ENCODE data around the gene UNC13D. TPM values are rescaled to one million over a fixed set of nuclear protein-coding genes. Genes with fewer than 3 reads are reported as not detected.

The UNC13D gene
- total and polyA plus RNA-seq, 9 of the 15 experiments (the other 6 are each of a cell fraction or from before 2014, with no cell fraction given) = 0.86 to 244 (median 69.2) TPM

GRCh38 chr17:75783069-75783783 is 61.0 kb downstream of the UNC13D start (continued):
- TF ChIP-seq HMGXB4 (CRISPR knock-in tag; IDR thresholded peaks at IDR 0.05) (no peak), PRMT5 (CRISPR knock-in tag; IDR thresholded peaks at IDR 0.05) (no peak), DEAF1 (CRISPR knock-in tag; IDR thresholded peaks at IDR 0.05) (peak; percentile 41; the same call in 1 of the 2 replicates), MTA3 (IDR thresholded peaks at IDR 0.05; ENCODE audit: borderline replicate concordance) (no peak), BRCA1 (IDR thresholded peaks at IDR 0.05) (no peak), BRCA1 (CRISPR knock-in tag; IDR thresholded peaks at IDR 0.05) (no peak), RFX5 (IDR thresholded peaks at IDR 0.05; ENCODE audit: low read depth, low read length) (no peak), PTRF (tag; IDR thresholded peaks at IDR 0.05) (0 out of 2 replicates have a peak, but pooled peaks have one; percentile 38), KDM5B (IDR thresholded peaks at IDR 0.05; ENCODE audit: insufficient replicate concordance, low read depth, low read length) (no peak), SMARCA5 (IDR thresholded peaks at IDR 0.05) (peak; percentile 14; the same call in 1 of the 2 replicates), ARID1B (IDR thresholded peaks at IDR 0.05) (0 out of 2 replicates have a peak, but pooled peaks have one; percentile 15), HMG20B (CRISPR knock-in tag; IDR thresholded peaks at IDR 0.05) (no peak), MED1 (CRISPR knock-in tag; IDR thresholded peaks at IDR 0.05; ENCODE audit: borderline replicate concordance) (no peak), FOXK1 (CRISPR knock-in tag; IDR thresholded peaks at IDR 0.05; ENCODE audit: borderline replicate concordance) (no peak), ZBTB12 (CRISPR knock-in tag; IDR thresholded peaks at IDR 0.05) (no peak), NR2C1 (IDR thresholded peaks at IDR 0.05) (no peak), NR2C1 (tag; IDR thresholded peaks at IDR 0.05) (no peak), ZNF76 (CRISPR knock-in tag; IDR thresholded peaks at IDR 0.05; ENCODE audit: borderline replicate concordance) (no peak), L3MBTL2 (IDR thresholded peaks at IDR 0.05) (no peak), KLF13 (tag; IDR thresholded peaks at IDR 0.05; ENCODE audit: borderline replicate concordance, low read depth) (no peak), HDAC3 (IDR thresholded peaks at IDR 0.05; ENCODE audit: borderline replicate concordance, partially characterized antibody) (peak; percentile 65), ZBTB17 (CRISPR knock-in tag; IDR thresholded peaks at IDR 0.05) (no peak), ZNF41 (CRISPR knock-in tag; conservative IDR thresholded peaks at IDR 0.05) (no peak), POLR2H (tag; IDR thresholded peaks at IDR 0.05; ENCODE audit: low read depth) (peak; percentile 38; the same call in 1 of the 2 replicates), CHD1 (IDR thresholded peaks at IDR 0.05; ENCODE audit: low read length) (no peak), TCF7L2 (IDR thresholded peaks at IDR 0.05; ENCODE audit: low read depth, low read length) (no peak), MXI1 (IDR thresholded peaks at IDR 0.05; ENCODE audit: low read depth, low read length) (no peak)
